Peyer's patch (tissue), 4 donors: Measurements from ENCODE around the gene SHISA5. TPM values are rescaled to one million over a fixed set of nuclear protein-coding genes. Genes with fewer than 3 reads are reported as not detected.
A peak's percentile ranks its signal among the peaks of the same experiment; 100 is the strongest.

Experiments
- DNase-seq, 3 donors: peaks; one replicate each; pipeline ENCODE4 v3.0.0-alpha.2; 2017 to 2019
- H3K27ac ChIP-seq, 4 donors: fragments of 200-600 bp; sonication (generic); one replicate each; pipeline ENCODE4 v1.5.1; 2016 to 2019
- H3K27me3 ChIP-seq, 2 donors: fragments of 200-600 bp; sonication (generic); one replicate each; pipeline ENCODE4 v1.5.1; 2019
- H3K36me3 ChIP-seq, 3 donors: fragments of 200-600 bp; sonication (generic); one replicate each; pipeline ENCODE4 v1.5.1; 2016 to 2019
- H3K4me1 ChIP-seq, 4 donors: fragments of 200-600 bp; sonication (generic); one replicate each; pipeline ENCODE4 v1.5.1; 2016 to 2019
- H3K4me3 ChIP-seq, 4 donors: fragments of 200-600 bp; sonication (generic); 1 replicate in 3 of 4; 2 replicates in 1 of 4; pipeline ENCODE4 v1.5.1; 2016 to 2019; ENCODE audit warnings: mild to moderate bottlenecking in 1 of 4
- H3K9me3 ChIP-seq, 4 donors: fragments of 200-600 bp; sonication (generic); one replicate each; pipeline ENCODE4 v1.5.1; 2016 to 2019; ENCODE audit warnings: mild to moderate bottlenecking in 1 of 4
- CTCF ChIP-seq, 6 experiments: fragments of 450-650 bp in 4 of 6; fragments of 200-600 bp in 2 of 6; sonication (generic) in 1 of 6; IDR thresholded peaks; one replicate each; pipeline ENCODE4 v1.5.1; 2017 to 2019; ENCODE audit warnings: antibody characterized with exemption in 6 of 6, mild to moderate bottlenecking in 3 of 6, moderate library complexity in 1 of 6
- POLR2A ChIP-seq, 2 donors: fragments of 450-650 bp; IDR thresholded peaks; one replicate each; pipeline ENCODE4 v1.5.1; 2017; ENCODE audit warnings: antibody characterized with exemption in 2 of 2, mild to moderate bottlenecking in 2 of 2, moderate library complexity in 2 of 2
- total RNA-seq, 4 donors: library from RNA; depleted of rRNA; stranded (reverse); fragments of >200 nt; gene quantifications; one replicate each; pipeline ENCODE4 v1.1.0, GENCODE V29; 2016

Gene SHISA5
- total RNA-seq, 4 donors from 2014 or later: 60.2 to 149 (median 110) TPM

- H3K27ac ChIP-seq: peak overlapping the region in 2 of 4 donors; percentile 13 to 44
- H3K36me3 ChIP-seq: peaks cover 0 to 27% (median 0%) of the 10 kb centered on the region in 3 donors
- TF ChIP-seq CTCF (IDR thresholded peaks at IDR 0.05) (no peak), POLR2A (IDR thresholded peaks at IDR 0.05) (no peak)
- no peak for DNase-seq
- H3K4me3 ChIP-seq: no peak overlapping the region
- H3K9me3 ChIP-seq: no peaks in the 10 kb centered on the region
- peaks cover 0 to 37% (median 9%) of the 10 kb centered on the region in 4 donors for H3K4me1 ChIP-seq
- H3K27me3 ChIP-seq: no peaks in the 10 kb centered on the region
Observed at GRCh38 chr3:48425281-48425812, 78.6 kb downstream of the SHISA5 start.

- H3K9me3 ChIP-seq: no peaks in the 10 kb centered on the region
- H3K27ac ChIP-seq: no peak overlapping the region
- H3K4me1 ChIP-seq: peaks cover 0 to 32% (median 2%) of the 10 kb centered on the region in 4 donors
- peaks cover 0 to 39% (median 0%) of the 10 kb centered on the region in 3 donors for H3K36me3 ChIP-seq
- no peak for DNase-seq
- TF ChIP-seq POLR2A (IDR thresholded peaks at IDR 0.05) (no peak), CTCF (IDR thresholded peaks at IDR 0.05) (no peak)
- no peaks in the 10 kb centered on the region for H3K27me3 ChIP-seq
- H3K4me3 ChIP-seq: no peak overlapping the region
Observed at GRCh38 chr3:48423883-48424695, 79.9 kb downstream of the SHISA5 start.

- Histone ChIP-seq H3K4me1 (peaks cover 0 to 31% (median 0%) of the 10 kb centered on the region in 4 donors), H3K27me3 (no peaks in the 10 kb centered on the region), H3K27ac (no peak overlapping the region), H3K36me3 (peaks cover 0 to 46% (median 0%) of the 10 kb centered on the region in 3 donors), H3K9me3 (no peaks in the 10 kb centered on the region), H3K4me3 (no peak overlapping the region)
- TF ChIP-seq POLR2A (IDR thresholded peaks at IDR 0.05) (no peak), CTCF (IDR thresholded peaks at IDR 0.05) (no peak)
- no peak for DNase-seq
Observed at GRCh38 chr3:48423241-48423882, 80.6 kb downstream of the SHISA5 start.

- Histone ChIP-seq H3K36me3 (peaks cover 0 to 53% (median 0%) of the 10 kb centered on the region in 3 donors), H3K4me3 (no peak overlapping the region), H3K4me1 (peaks cover 0 to 25% (median 0%) of the 10 kb centered on the region in 4 donors), H3K27ac (no peak overlapping the region), H3K27me3 (no peaks in the 10 kb centered on the region), H3K9me3 (no peaks in the 10 kb centered on the region)
- no peak for DNase-seq
- TF ChIP-seq POLR2A (IDR thresholded peaks at IDR 0.05): no peak
- TF ChIP-seq CTCF (IDR thresholded peaks at IDR 0.05): no peak
Observed at GRCh38 chr3:48422681-48423080, 81.3 kb downstream of the SHISA5 start.

- no peak for DNase-seq
- Histone ChIP-seq H3K4me1 (peaks cover 0 to 20% (median 0%) of the 10 kb centered on the region in 4 donors), H3K4me3 (no peak overlapping the region), H3K27me3 (no peaks in the 10 kb centered on the region), H3K36me3 (peaks cover 0 to 57% (median 0%) of the 10 kb centered on the region in 3 donors), H3K9me3 (no peaks in the 10 kb centered on the region), H3K27ac (no peak overlapping the region)
- no peak for TF ChIP-seq POLR2A (IDR thresholded peaks at IDR 0.05)
- no peak for TF ChIP-seq CTCF (IDR thresholded peaks at IDR 0.05)
Observed at GRCh38 chr3:48422272-48422671, 81.7 kb downstream of the SHISA5 start.
